Upper lobe of right lung (tissue), 1 donor: ENCODE data around the gene MAGIX. TPM values are rescaled to one million over a fixed set of nuclear protein-coding genes. Genes with fewer than 3 reads are reported as not detected.
A peak's percentile ranks its signal among the peaks of the same experiment; 100 is the strongest.

Experiments
- ATAC-seq: fragments of 200-7000 bp; cut with Tn5 transposase; one replicate; pipeline ENCODE4 v1.9.1; 2020; ENCODE audit warnings: mild to moderate bottlenecking, moderate library complexity
- DNase-seq: peaks from one replicate; pipeline ENCODE4 v3.0.0-alpha.2; 2020
- H3K27ac ChIP-seq: fragments of 200-600 bp; one replicate; pipeline ENCODE4 v1.8.0; 2022
- H3K27me3 ChIP-seq: fragments of 200-600 bp; one replicate; pipeline ENCODE4 v1.8.0; 2022; ENCODE audit warnings: mild to moderate bottlenecking
- H3K36me3 ChIP-seq: fragments of 200-600 bp; one replicate; pipeline ENCODE4 v1.8.0; 2022
- H3K4me1 ChIP-seq: fragments of 200-600 bp; one replicate; pipeline ENCODE4 v1.8.0; 2022
- H3K4me3 ChIP-seq: fragments of 200-600 bp; one replicate; pipeline ENCODE4 v1.8.0; 2022; ENCODE audit warnings: mild to moderate bottlenecking
- H3K9me3 ChIP-seq: fragments of 200-600 bp; one replicate; pipeline ENCODE4 v1.8.0; 2022
- CTCF ChIP-seq: fragments of 200-600 bp; IDR thresholded peaks from one replicate; pipeline ENCODE4 v1.8.0; 2022; ENCODE audit warnings: antibody characterized with exemption
- intact Hi-C: fragments of 100-400 bp; cut with DNase I; formaldehyde crosslinking; loops from one replicate; pipeline ENCODE4 v1.11.0; 2022
- total RNA-seq: library from RNA; stranded (reverse); fragmentation: NEBNext Ultra II Directional; extraction: Animal tissue kit (Norgen Biotek cat#: 25700); gene quantifications from one replicate; pipeline ENCODE4 v1.2.1, GENCODE V29; 2021
- donor health status: DM: no; HTN: yes; CAD: no; lungs with severe emphysema.

MAGIX gene
- total RNA-seq, 1 donor from 2014 or later = 7.1 TPM

GRCh38 chrX:49197543-49198087 is 35.1 kb downstream of the MAGIX start:
- intact Hi-C loops = no loop called here
- Histone ChIP-seq H3K9me3 (no peaks in the 10 kb centered on the region), H3K4me3 (no peak overlapping the region), H3K27ac (no peak overlapping the region), H3K27me3 (no peaks in the 10 kb centered on the region), H3K36me3 (no peaks in the 10 kb centered on the region), H3K4me1 (peaks cover 3% of the 10 kb centered on the region)
- DNase-seq = no peak
- no peak for TF ChIP-seq CTCF
- ATAC-seq = no peak

DNA sequence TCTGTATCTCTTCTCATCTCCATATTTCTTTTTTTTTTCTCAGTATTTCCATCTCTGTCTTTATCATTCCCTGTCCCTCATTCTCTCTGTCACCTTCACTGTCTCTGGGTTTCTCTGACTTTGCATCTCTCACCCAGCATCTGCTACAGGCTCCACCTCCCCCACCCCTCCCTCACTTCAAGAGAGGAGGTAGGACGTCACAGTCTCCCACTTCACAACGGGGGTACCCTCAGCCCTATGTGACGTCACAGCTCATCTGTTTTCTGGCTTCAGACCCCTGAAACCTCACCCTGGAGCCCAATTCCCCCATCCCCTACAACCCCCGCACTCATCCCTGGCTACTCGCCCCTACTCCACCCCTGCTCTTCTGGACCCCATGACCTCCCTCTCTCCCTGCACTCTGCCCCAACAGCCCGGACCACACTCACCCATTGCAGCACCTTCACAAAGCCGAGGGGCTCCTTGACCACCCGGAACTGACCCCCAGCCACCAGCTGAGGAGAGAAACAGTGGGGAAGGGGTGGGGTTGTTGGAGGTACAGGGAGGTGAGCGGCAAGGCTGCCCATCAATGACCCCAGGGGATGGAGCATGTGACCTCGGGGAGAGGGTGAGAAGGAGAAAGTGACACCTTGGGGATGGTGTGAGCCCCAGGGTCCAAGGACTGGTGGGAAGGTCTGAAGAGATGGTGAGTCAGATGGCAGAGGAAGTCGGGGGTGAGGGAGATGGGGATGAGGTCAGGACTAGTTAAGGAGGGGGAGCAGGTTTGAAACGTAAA is 36.2 kb downstream of the MAGIX start:
- H3K27me3 ChIP-seq = no peaks in the 10 kb centered on the region
- DNase-seq (no peak), ATAC-seq (no peak)
- intact Hi-C loops = no loop called here
- H3K4me3 ChIP-seq = no peak overlapping the region
- no peaks in the 10 kb centered on the region for H3K9me3 ChIP-seq
- no peak overlapping the region for H3K27ac ChIP-seq
- H3K36me3 ChIP-seq = no peaks in the 10 kb centered on the region
- H3K4me1 ChIP-seq = peaks cover 3% of the 10 kb centered on the region
- TF ChIP-seq CTCF = no peak

GRCh38 chrX:49199315-49199595 is 36.7 kb downstream of the MAGIX start:
- Histone ChIP-seq H3K27me3 (no peaks in the 10 kb centered on the region), H3K36me3 (no peaks in the 10 kb centered on the region), H3K27ac (no peak overlapping the region), H3K4me3 (no peak overlapping the region), H3K9me3 (no peaks in the 10 kb centered on the region), H3K4me1 (peaks cover 3% of the 10 kb centered on the region)
- no peak for TF ChIP-seq CTCF
- DNase-seq (no peak), ATAC-seq (no peak)
- intact Hi-C loops = no loop called here

DNA sequence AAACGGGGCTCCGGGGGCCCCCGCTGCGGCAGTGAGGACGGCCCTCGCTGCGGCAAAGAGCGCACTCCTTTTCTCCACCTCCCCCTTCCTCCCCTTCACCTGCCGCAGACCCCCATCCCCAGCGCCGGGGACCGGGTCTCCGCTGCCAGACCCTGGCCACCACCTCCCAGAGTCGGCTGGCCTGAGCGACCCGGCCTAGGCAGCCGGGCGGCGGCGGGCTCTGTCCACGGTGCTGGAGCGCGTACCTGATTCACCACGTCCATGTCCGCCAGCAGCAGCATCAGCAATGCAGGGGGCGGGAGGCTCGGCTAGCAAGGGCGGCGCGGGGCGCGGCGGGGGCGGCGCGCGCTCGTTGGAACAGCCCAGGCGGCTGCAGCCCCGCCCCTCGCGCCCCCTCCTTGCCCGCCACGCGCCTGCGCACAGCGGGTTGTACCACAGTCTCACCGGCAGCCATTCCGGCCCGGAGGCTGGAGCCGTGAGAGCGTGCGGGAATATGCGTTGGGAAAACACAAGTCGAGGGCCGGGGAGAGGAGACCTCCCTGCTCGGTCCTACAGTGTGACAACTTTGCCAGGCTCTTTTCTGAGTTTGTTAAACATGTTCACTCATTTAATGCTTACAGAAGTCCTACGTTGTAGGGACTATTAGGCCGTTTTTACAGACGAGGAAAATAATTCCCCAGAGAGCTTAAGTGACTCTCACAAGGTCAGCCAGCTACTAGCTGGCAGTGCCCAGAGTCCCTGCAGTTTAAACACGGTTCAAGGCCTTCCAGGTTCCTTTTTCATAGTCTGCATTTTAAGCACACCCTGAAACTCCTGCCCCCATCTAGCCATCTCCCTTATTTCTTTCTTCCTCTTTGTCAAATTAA is 37.6 kb downstream of the MAGIX start, which contains the start of gene SYP:
SYP (minus strand) TSS at position 288 of the 866 bp plus-strand sequence; CDS start at position 281, 7 bp downstream.
- peak; percentile 99 for ATAC-seq
- H3K27me3 ChIP-seq = no peaks in the 10 kb centered on the region
- H3K4me3 ChIP-seq = peak within 1 kb of the TSS; percentile 37
- H3K4me1 ChIP-seq = peaks cover 3% of the 10 kb centered on the region
- H3K36me3 ChIP-seq = no peaks in the 10 kb centered on the region
- TF ChIP-seq CTCF = no peak
- peak within 1 kb of the TSS; percentile 58 for H3K27ac ChIP-seq
- H3K9me3 ChIP-seq = no peaks in the 10 kb centered on the region
- intact Hi-C loops = no loop called here
- DNase-seq = peak; percentile 93

DNA sequence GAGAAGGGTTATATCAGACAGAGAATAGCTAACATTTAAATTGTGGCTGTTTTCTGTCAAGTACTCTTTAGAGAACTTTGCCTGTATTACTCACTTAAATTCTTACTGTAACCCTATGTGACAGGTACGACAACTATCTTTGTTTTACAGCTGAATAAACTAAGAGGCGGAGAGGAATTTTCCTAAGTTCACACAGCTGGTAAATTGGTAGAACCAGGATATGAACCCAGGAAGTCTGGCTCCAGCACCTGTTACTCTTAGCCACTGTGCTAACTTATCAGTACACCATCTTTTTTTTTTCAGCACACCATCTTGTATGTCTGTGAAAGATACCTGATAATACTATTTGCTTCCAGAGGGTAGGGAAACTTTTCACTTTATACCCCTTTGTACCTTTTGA is 39.5 kb downstream of the MAGIX start:
- no peaks in the 10 kb centered on the region for H3K36me3 ChIP-seq
- peaks cover 3% of the 10 kb centered on the region for H3K4me1 ChIP-seq
- H3K4me3 ChIP-seq = no peak overlapping the region
- TF ChIP-seq CTCF = no peak
- intact Hi-C loops = no loop called here
- H3K9me3 ChIP-seq = no peaks in the 10 kb centered on the region
- DNase-seq = no peak
- no peaks in the 10 kb centered on the region for H3K27me3 ChIP-seq
- no peak overlapping the region for H3K27ac ChIP-seq
- no peak for ATAC-seq
